ENCODE results near the gene GLRX5. TPM values are rescaled to one million over a fixed set of nuclear protein-coding genes. Genes with fewer than 3 reads are reported as not detected.

Gene GLRX5
- total and polyA plus RNA-seq, 10 donors = 18.2 to 48.4 (median 28.2) TPM

GRCh38 chr14:95524706-95525512, 9.9 kb upstream of the GLRX5 start:
- H3K27me3 ChIP-seq (replicated peaks in 1 of 7) = no peaks in the 10 kb centered on the region
- intact Hi-C loops (cut with DNase I; ENCODE audit: low total_unique reads) = loop anchor here (5.0 kb wide), 2 partner anchors 83 to 98 kb away; no protein-coding TSS in a partner anchor
- no peak overlapping the region for H3K4me3 ChIP-seq
- WGBS, 5 donors = 60 to 89% (median 77%) methylated on average over 6 of the region's 6 CpGs
- DNase-seq = no peak
- H3K36me3 ChIP-seq = peaks cover 0 to 11% (median 4%) of the 10 kb centered on the region in 6 donors
- no peak for TF ChIP-seq POLR2A (IDR thresholded peaks at IDR 0.05)
- TF ChIP-seq POLR2AphosphoS5 (IDR thresholded peaks at IDR 0.05) = no peak
- no peak for TF ChIP-seq CTCF (IDR thresholded peaks at IDR 0.05 in 8 of 11, conservative IDR thresholded peaks at IDR 0.05 in 3 of 11)
- H3K27ac ChIP-seq = peak overlapping the region in 5 of 8 donors; percentile 12 to 97 (median 55)
- H3K9me3 ChIP-seq = no peaks in the 10 kb centered on the region
- peaks cover 22 to 79% (median 57%) of the 10 kb centered on the region in 6 donors for H3K4me1 ChIP-seq

DNA sequence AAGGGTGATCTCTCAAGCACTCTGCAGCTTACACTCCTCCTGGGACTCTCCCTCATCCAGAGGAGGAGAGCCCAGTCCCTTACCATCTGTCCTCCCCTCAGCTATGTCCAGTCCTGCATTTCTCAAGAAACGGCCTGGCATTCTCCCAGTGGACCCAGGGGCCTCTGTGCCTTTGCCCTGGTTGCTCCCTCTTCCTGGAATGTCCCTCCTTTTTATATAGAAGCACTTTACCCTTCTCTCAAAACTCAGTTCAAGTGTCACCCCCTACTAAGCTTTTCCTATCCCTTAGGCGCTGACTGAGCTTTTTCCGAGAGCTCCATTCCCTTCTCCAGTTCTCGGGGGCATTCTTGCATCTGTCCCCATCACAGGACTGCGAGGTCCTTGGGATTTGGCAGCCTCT, 8.9 kb upstream of the GLRX5 start:
- DNase-seq = no peak
- Histone ChIP-seq H3K27me3 (replicated peaks in 1 of 7) (no peaks in the 10 kb centered on the region), H3K27ac (peak overlapping the region in 4 of 8 donors; percentile 2 to 97 (median 24)), H3K4me1 (peaks cover 16 to 75% (median 51%) of the 10 kb centered on the region in 6 donors), H3K9me3 (no peaks in the 10 kb centered on the region), H3K4me3 (no peak overlapping the region), H3K36me3 (peaks cover 0 to 18% (median 5%) of the 10 kb centered on the region in 6 donors)
- intact Hi-C loops (cut with DNase I; ENCODE audit: low total_unique reads) = loop anchor here (5.0 kb wide), 2 partner anchors 84 to 99 kb away; no protein-coding TSS in a partner anchor
- no peak for TF ChIP-seq POLR2A (IDR thresholded peaks at IDR 0.05)
- no peak for TF ChIP-seq CTCF (IDR thresholded peaks at IDR 0.05 in 8 of 11, conservative IDR thresholded peaks at IDR 0.05 in 3 of 11)
- peak in 1 of 3 donors; percentile 30 for TF ChIP-seq POLR2AphosphoS5 (IDR thresholded peaks at IDR 0.05)
- 73 to 87% (median 78%) methylated on average over 5 of the region's 5 CpGs for WGBS, 5 donors

- H3K27ac ChIP-seq = peak overlapping the region in 4 of 8 donors; percentile 21 to 97 (median 42)
- no peak for DNase-seq
- no peak overlapping the region for H3K4me3 ChIP-seq
- intact Hi-C loops (cut with DNase I; ENCODE audit: low total_unique reads) = loop anchor here (5.0 kb wide), 2 partner anchors 84 to 99 kb away; no protein-coding TSS in a partner anchor
- H3K9me3 ChIP-seq = no peaks in the 10 kb centered on the region
- WGBS, 5 donors = 54 to 70% (median 61%) methylated on average over 9 of the region's 9 CpGs
- TF ChIP-seq POLR2AphosphoS5 (IDR thresholded peaks at IDR 0.05) (no peak), CTCF (IDR thresholded peaks at IDR 0.05 in 8 of 11, conservative IDR thresholded peaks at IDR 0.05 in 3 of 11) (no peak), POLR2A (IDR thresholded peaks at IDR 0.05) (no peak)
- no peaks in the 10 kb centered on the region for H3K27me3 ChIP-seq (replicated peaks in 1 of 7)
- H3K36me3 ChIP-seq = peaks cover 0 to 21% (median 5%) of the 10 kb centered on the region in 6 donors
- peaks cover 17 to 75% (median 56%) of the 10 kb centered on the region in 6 donors for H3K4me1 ChIP-seq
Measured at GRCh38 chr14:95526483-95527386, 8.1 kb upstream of the GLRX5 start.

All from spleen (tissue), 11 donors.